A549 treated with DMSO at 1 μM for 4 hours (cell line): Measurements from ENCODE around the gene LRFN2. TPM values are rescaled to one million over a fixed set of nuclear protein-coding genes. Genes with fewer than 3 reads are reported as not detected.

Experiments
- total RNA-seq: library from RNA; stranded (reverse); fragments of 200-300 nt; extraction: Qiagen RNA extraction; gene quantifications from 5 replicates; pipeline ENCODE4 v1.2.3, GENCODE V29; 2022; ENCODE audit warnings: low read depth

The LRFN2 gene
- total RNA-seq: not detected in 5 replicates

GRCh38 chr6:40587240-40588069, at the start of gene LRFN2:
TSS of gene LRFN2 (minus strand) at chr6:40587364.

